ENCODE data around the gene TSNAXIP1.

GRCh38 chr16:67846063-67846319 lies 39.3 kb downstream of the TSNAXIP1 start:
- TF ChIP-seq POLR2A (IDR thresholded peaks at IDR 0.05): no peak
- TF ChIP-seq CTCF (IDR thresholded peaks at IDR 0.05): no peak
